Spinal cord (tissue), 10 donors: ENCODE data around the gene GSAP. TPM values are rescaled to one million over a fixed set of nuclear protein-coding genes. Genes with fewer than 3 reads are reported as not detected.

ENCODE experiments used
- DNase-seq, 6 donors: peaks; one replicate each; pipeline versions ENCODE4 v3.0.0 to v3.0.0-alpha.2; 2013 to 2015; ENCODE audit warnings: low spot score in 6 of 6, low read depth in 4 of 6
- H3K27ac ChIP-seq: one replicate; pipeline ENCODE4 v1.5.1; 2013; ENCODE audit warnings: low read depth, low read length, control low read depth
- H3K27me3 ChIP-seq: one replicate; pipeline ENCODE4 v1.6.1; 2013; ENCODE audit warnings: low read length; ENCODE audit not compliant: control insufficient read depth, insufficient read depth
- H3K36me3 ChIP-seq: one replicate; pipeline ENCODE4 v1.6.1; 2013; ENCODE audit warnings: low read length; ENCODE audit not compliant: control insufficient read depth, insufficient read depth
- H3K4me1 ChIP-seq: one replicate; pipeline ENCODE4 v1.6.1; 2013; ENCODE audit warnings: low read length; ENCODE audit not compliant: control insufficient read depth, insufficient read depth
- H3K4me3 ChIP-seq: one replicate; pipeline ENCODE4 v1.5.1; 2013; ENCODE audit warnings: low read depth, low read length, control low read depth
- H3K9me3 ChIP-seq: one replicate; pipeline ENCODE4 v1.6.1; 2013; ENCODE audit warnings: low read length; ENCODE audit not compliant: control insufficient read depth, insufficient read depth
- WGBS: methylation state at CpG from one replicate; pipeline ENCODE4 v1.1.5; 2013; ENCODE audit warnings: missing lambda C conversion rate; ENCODE audit not compliant: insufficient coverage; 5-methylcytosine and 5-hydroxymethylcytosine counted together
- polyA plus RNA-seq, 2 donors: library from polyadenylated mRNA; unstranded; fragments of 120-200 nt; gene quantifications; one replicate each; pipeline ENCODE4 v1.2.1, GENCODE V29; 2013; ENCODE audit not compliant: insufficient read length in 2 of 2
- total RNA-seq, 2 donors: library from RNA; depleted of rRNA in 1 of 2; stranded (reverse); fragments of 120-200 nt in 1 of 2; fragments of >200 nt in 1 of 2; gene quantifications; one replicate each; pipeline versions ENCODE4 v1.2.3 to v1.2.4, GENCODE V29; 2013 to 2014
- donor health status: healthy.

GSAP gene
- total and polyA plus RNA-seq, 4 donors = 11.2 to 18.4 (median 14.7) TPM

GRCh38 chr7:77415476-77415822, 700 bp downstream of the GSAP start:
- Histone ChIP-seq H3K4me3 (peak overlapping the region; percentile 55), H3K4me1 (peaks cover 4% of the 10 kb centered on the region), H3K9me3 (no peaks in the 10 kb centered on the region), H3K27ac (peak overlapping the region; percentile 1), H3K27me3 (no peaks in the 10 kb centered on the region), H3K36me3 (no peaks in the 10 kb centered on the region)
- WGBS = 3% methylated on average over 15 of the region's 25 CpGs
- peak in 1 of 6 donors; percentile 60 for DNase-seq

- H3K9me3 ChIP-seq = no peaks in the 10 kb centered on the region
- no peaks in the 10 kb centered on the region for H3K36me3 ChIP-seq
- no peaks in the 10 kb centered on the region for H3K27me3 ChIP-seq
- no peak overlapping the region for H3K4me3 ChIP-seq
- H3K27ac ChIP-seq = no peak overlapping the region
- DNase-seq = no peak
- H3K4me1 ChIP-seq = peaks cover 4% of the 10 kb centered on the region
Observed at GRCh38 chr7:77413861-77414424, 2.2 kb downstream of the GSAP start.

- no peak for DNase-seq
- no peak overlapping the region for H3K4me3 ChIP-seq
- H3K27ac ChIP-seq = no peak overlapping the region
- no peaks in the 10 kb centered on the region for H3K9me3 ChIP-seq
- WGBS = 69% methylated on average over 3 of the region's 4 CpGs
- peaks cover 4% of the 10 kb centered on the region for H3K4me1 ChIP-seq
- no peaks in the 10 kb centered on the region for H3K36me3 ChIP-seq
- H3K27me3 ChIP-seq = no peaks in the 10 kb centered on the region
Observed at GRCh38 chr7:77413128-77413527, 3.0 kb downstream of the GSAP start.

- H3K36me3 ChIP-seq = no peaks in the 10 kb centered on the region
- no peak overlapping the region for H3K27ac ChIP-seq
- no peak overlapping the region for H3K4me3 ChIP-seq
- H3K4me1 ChIP-seq = no peaks in the 10 kb centered on the region
- H3K9me3 ChIP-seq = no peaks in the 10 kb centered on the region
- no peak for DNase-seq
- no CpG with 5 or more reads among the region's 5 CpGs for WGBS
- H3K27me3 ChIP-seq = no peaks in the 10 kb centered on the region
Observed at GRCh38 chr7:77409739-77410547, 6.2 kb downstream of the GSAP start.

GRCh38 chr7:77409005-77409738, 7.0 kb downstream of the GSAP start:
- DNase-seq = no peak
- WGBS = no CpG with 5 or more reads among the region's 7 CpGs
- no peaks in the 10 kb centered on the region for H3K27me3 ChIP-seq
- H3K36me3 ChIP-seq = no peaks in the 10 kb centered on the region
- no peak overlapping the region for H3K27ac ChIP-seq
- no peaks in the 10 kb centered on the region for H3K9me3 ChIP-seq
- no peaks in the 10 kb centered on the region for H3K4me1 ChIP-seq
- no peak overlapping the region for H3K4me3 ChIP-seq

GRCh38 chr7:77407906-77408305, 8.2 kb downstream of the GSAP start:
- Histone ChIP-seq H3K4me1 (no peaks in the 10 kb centered on the region), H3K36me3 (no peaks in the 10 kb centered on the region), H3K27ac (no peak overlapping the region), H3K27me3 (no peaks in the 10 kb centered on the region), H3K9me3 (no peaks in the 10 kb centered on the region), H3K4me3 (no peak overlapping the region)
- no peak for DNase-seq

GRCh38 chr7:77406421-77406820, 9.7 kb downstream of the GSAP start:
- Histone ChIP-seq H3K4me3 (no peak overlapping the region), H3K27ac (no peak overlapping the region), H3K27me3 (no peaks in the 10 kb centered on the region), H3K4me1 (no peaks in the 10 kb centered on the region), H3K36me3 (no peaks in the 10 kb centered on the region), H3K9me3 (no peaks in the 10 kb centered on the region)
- 90% methylated on average over 3 of the region's 4 CpGs for WGBS
- DNase-seq = no peak

- Histone ChIP-seq H3K27ac (no peak overlapping the region), H3K9me3 (no peaks in the 10 kb centered on the region), H3K4me3 (no peak overlapping the region), H3K36me3 (no peaks in the 10 kb centered on the region), H3K4me1 (no peaks in the 10 kb centered on the region), H3K27me3 (no peaks in the 10 kb centered on the region)
- DNase-seq = no peak
- WGBS = no CpG with 5 or more reads among the region's 2 CpGs
Observed at GRCh38 chr7:77404641-77405040, 11.5 kb downstream of the GSAP start.

GRCh38 chr7:77403957-77404356, 12.2 kb downstream of the GSAP start:
- 63% methylated on average over 2 of the region's 2 CpGs for WGBS

GRCh38 chr7:77402818-77403217, 13.3 kb downstream of the GSAP start:
- no peaks in the 10 kb centered on the region for H3K4me1 ChIP-seq
- no peak overlapping the region for H3K4me3 ChIP-seq
- H3K27me3 ChIP-seq = no peaks in the 10 kb centered on the region
- no peak for DNase-seq
- no peak overlapping the region for H3K27ac ChIP-seq
- no peaks in the 10 kb centered on the region for H3K9me3 ChIP-seq
- no peaks in the 10 kb centered on the region for H3K36me3 ChIP-seq
- no CpG with 5 or more reads among the region's 1 CpG for WGBS

More at GRCh38 chr7:77403957-77404356, 12.2 kb downstream of the GSAP start:
- no peak for DNase-seq
- H3K27me3 ChIP-seq = no peaks in the 10 kb centered on the region
- no peak overlapping the region for H3K27ac ChIP-seq
- H3K36me3 ChIP-seq = no peaks in the 10 kb centered on the region
- H3K9me3 ChIP-seq = no peaks in the 10 kb centered on the region
- no peaks in the 10 kb centered on the region for H3K4me1 ChIP-seq
- H3K4me3 ChIP-seq = no peak overlapping the region
